CD4-positive, alpha-beta T cell treated with Interleukin-6 for 4 hours (primary cell): ENCODE results near the gene OCLN.
"Not testable (repeated sequence)": the region's sequence is repeated elsewhere in the genome, so short reads cannot be mapped to it uniquely, and the experiment has no call there.

Source experiments
- DNase-seq: peaks from one replicate; pipeline ENCODE4 v3.0.0-alpha.2; 2020; ENCODE audit warnings: mixed read lengths

OCLN gene, protein sequence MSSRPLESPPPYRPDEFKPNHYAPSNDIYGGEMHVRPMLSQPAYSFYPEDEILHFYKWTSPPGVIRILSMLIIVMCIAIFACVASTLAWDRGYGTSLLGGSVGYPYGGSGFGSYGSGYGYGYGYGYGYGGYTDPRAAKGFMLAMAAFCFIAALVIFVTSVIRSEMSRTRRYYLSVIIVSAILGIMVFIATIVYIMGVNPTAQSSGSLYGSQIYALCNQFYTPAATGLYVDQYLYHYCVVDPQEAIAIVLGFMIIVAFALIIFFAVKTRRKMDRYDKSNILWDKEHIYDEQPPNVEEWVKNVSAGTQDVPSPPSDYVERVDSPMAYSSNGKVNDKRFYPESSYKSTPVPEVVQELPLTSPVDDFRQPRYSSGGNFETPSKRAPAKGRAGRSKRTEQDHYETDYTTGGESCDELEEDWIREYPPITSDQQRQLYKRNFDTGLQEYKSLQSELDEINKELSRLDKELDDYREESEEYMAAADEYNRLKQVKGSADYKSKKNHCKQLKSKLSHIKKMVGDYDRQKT

DNA sequence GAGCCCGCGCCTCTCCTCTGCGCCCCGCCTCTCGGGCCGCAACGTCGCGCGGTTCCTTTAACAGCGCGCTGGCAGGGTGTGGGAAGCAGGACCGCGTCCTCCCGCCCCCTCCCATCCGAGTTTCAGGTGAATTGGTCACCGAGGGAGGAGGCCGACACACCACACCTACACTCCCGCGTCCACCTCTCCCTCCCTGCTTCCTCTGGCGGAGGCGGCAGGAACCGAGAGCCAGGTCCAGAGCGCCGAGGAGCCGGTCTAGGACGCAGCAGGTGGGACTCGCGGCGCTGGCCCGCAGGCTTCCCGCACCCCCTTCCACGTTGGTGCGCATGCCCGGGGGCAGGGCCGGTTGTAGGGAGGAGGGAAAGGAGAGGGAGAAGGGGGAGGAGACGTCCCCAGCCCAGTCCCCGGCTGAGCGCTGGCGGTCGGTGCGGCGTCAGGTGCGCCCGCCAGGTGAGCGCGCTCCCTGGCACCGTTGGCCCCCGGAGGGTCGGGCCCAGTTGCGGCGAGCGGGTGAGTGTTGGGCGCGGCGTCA is at the start of gene OCLN:
Gene OCLN (plus strand): TSS at position 400 of the 532 bp plus-strand sequence. CDS start 11,455 bp downstream, outside the sequence.
- DNase-seq, result peak; percentile 2

- no peak for DNase-seq
Observed at GRCh38 chr5:69444127-69444754, 48.3 kb upstream of the OCLN start.

- DNase-seq, result no peak
Observed at GRCh38 chr5:69449511-69449910, 43.1 kb upstream of the OCLN start.

DNA sequence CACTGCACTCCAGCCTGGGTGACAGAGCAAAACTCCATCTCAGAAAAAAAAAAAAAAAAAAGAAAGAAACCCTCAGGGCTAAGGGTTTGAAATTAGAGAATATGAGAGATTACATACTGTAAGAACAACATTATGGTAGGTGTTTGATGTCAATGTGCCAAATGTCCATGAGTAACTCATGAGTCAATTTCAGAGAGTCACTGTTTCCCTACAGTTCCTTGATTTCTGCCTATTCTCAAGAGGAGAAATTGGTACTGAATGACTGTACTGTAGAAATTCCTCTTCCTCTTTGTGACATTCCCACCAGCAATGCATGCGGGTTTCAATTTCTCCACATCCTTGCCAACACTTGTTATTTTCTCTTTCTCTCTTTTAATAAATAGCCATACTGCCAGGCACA is 42.5 kb upstream of the OCLN start:
- DNase-seq, result no peak

DNA sequence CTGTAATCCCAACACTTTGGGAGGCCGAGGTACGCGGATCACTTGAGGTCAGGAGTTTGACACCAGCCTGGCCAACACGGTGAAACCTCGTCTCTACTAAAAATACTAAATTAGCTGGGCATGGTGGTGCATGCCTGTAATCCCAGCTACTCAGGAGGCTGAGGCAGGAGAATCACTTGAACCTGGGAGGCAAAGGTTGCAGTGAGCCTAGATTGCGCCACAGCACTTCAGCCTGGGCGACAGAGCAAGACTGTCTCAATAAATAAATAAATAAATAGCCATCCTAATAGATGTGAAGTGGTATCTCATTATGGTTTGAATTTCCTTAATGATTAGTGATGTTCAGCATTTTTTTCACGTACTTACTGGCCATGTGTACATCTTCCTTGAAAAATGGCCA is 42.1 kb upstream of the OCLN start:
- DNase-seq, result not testable (repeated sequence)

DNA sequence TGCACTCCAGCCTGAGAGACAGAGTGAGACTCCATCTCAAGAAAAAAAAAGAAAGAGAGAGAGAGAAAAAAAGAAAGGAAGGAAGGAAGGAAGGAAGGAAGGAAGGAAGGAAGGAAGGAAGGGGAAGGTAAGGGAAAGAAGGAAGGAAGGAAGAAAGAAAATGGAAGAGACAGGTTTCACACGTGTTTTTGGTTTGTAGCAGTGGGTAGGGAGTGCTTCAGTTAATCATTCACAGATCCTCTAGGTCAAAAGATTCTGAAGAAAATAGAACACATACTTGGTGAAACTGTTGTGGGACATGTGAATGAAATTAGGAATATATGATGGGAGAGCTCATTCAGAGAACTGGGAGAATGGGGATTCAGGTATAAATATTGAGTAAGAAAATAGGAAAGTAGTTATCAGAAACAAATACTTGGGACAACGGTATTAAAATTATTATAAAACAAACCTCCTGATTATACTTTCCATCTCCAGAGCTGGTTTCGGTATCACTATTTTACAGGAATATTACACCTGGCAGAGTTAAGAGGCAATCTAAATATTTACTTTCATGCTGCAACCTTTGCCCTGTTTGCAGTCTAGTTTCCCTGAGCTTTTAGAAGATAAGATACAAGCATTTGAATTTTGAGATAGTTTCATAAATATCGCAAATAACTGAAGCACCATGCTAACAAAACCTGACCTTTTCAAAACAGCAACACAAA is 40.5 kb upstream of the OCLN start:
- no peak for DNase-seq

- DNase-seq, result not testable (repeated sequence)
Observed at GRCh38 chr5:69453487-69453886, 39.1 kb upstream of the OCLN start.

- DNase-seq, result no peak
Observed at GRCh38 chr5:69454460-69455249, 37.9 kb upstream of the OCLN start.

- DNase-seq, result not testable (repeated sequence)
Observed at GRCh38 chr5:69455428-69455988, 37.1 kb upstream of the OCLN start.

DNA sequence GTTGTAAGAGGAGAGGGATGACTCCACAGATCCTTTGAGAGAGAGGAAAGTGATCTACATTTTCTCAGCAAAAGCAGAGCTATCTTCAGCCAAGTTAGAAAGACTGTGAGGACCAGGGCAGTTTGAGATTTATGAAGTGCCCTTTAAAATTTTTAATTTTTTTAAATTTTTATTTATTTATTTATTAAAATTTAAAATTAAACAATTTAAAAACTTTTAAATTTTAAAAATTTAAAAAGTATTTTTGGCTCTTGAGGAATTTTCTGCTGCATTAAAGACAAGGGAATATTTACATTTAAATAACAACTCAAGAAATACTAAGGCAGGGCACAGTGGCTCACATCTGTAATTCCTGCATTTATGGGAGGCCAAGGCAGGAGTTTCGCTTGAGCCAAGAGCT is 30.4 kb upstream of the OCLN start:
- DNase-seq, result no peak

GRCh38 chr5:69466375-69466774 is 26.2 kb upstream of the OCLN start:
- DNase-seq, result not testable (repeated sequence)

DNA sequence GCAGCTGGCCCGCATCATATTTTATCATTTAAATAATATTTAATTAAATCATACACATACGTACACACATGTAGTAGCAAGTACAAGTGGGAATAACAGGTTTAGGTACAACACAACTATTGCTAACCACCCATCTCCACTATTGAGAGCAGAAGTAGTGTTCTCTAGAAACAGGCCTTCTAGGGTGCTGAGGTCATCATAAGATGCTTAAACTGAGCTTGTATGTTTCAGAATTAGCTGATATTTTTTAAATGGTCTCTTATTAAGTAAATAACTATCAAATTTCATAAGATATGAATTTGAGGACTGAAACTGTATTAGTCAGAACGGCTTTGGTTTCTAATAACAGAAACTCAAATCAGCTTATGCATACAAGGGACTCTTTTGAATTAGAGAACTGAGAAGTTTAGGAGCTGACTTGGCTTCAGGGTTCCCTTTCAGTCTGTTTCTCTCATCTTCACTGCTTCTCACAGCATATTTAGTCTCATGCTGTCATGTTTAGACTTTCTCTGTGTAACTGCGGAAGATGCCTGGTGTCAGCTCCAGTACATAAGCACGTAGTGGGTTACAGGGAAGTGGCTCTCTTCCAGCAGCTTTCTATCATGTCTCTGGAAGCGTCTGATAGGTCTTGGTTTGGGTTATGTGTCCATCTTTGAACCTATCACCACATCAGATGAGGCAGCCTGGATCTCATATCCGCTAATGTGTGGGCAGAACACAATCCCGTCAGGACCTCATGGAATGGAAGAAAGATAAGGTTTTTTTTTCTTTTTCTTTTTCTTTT is 25.0 kb upstream of the OCLN start:
- DNase-seq, result no peak

DNA sequence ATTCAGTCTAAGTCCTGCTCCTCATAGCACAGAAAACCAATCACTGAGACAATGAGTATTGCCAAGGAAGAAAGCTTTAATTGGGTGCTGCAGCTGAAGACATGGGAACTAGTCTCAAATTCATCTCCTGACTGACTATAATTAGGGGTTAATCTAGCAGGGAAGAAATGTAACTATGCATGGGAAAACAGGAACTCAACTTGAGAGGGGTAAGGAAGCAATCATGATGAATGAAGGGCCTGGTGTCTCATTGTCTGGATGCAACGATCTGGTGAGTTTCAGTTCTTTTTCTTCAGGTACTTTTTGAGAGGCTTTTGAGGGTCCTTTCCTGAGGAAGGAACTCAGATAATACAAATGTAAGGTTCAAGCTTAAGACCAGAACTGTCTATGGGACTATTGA is 24.0 kb upstream of the OCLN start:
- DNase-seq, result no peak

DNA sequence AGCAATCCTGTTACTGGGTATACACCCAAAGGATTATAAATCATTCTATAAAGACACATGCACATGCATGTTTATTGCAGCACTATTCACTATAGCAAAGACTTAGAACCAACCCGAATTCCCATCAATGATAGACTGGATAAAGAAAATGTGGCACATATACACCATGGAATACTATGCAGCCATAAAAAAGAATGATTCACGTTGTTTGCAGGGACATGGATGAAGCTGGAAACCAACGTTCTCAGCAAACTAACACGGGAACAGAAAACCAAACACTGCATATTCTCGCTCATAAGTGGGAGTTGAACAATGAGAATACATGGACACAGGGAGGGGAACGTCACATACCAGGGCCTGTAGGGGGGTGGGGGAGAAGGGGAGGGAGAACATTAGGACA is 21.1 kb upstream of the OCLN start:
- DNase-seq, result not testable (repeated sequence)

DNA sequence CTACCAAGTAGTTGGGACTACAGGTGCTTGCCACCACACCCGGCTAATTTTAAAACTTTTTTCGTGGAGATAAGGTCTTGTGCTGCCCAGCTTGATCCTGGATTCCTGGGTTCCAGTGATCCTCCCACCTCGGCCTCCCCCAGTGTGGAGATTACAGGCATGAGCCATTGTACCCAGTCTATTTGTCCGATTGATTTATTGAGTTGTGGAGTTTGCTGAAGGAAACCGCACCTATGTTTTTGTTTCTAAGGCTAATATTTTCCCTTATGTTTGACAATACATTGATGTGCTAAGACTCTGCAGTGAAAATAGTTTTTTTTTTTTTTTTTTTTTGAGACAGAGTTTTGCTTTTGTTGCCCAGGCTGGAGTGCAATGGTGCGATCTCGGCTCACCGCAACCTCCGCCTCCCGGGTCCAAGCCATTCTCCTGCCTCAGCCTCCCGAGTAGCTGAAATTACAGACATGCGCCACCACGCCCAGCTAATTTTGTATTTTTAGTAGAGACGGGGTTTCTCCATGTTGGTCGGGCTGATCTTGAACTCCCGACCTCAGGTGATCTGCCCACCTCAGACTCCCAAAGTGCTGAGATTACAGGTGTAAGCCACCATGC is 20.0 kb upstream of the OCLN start:
- DNase-seq, result not testable (repeated sequence)

DNA sequence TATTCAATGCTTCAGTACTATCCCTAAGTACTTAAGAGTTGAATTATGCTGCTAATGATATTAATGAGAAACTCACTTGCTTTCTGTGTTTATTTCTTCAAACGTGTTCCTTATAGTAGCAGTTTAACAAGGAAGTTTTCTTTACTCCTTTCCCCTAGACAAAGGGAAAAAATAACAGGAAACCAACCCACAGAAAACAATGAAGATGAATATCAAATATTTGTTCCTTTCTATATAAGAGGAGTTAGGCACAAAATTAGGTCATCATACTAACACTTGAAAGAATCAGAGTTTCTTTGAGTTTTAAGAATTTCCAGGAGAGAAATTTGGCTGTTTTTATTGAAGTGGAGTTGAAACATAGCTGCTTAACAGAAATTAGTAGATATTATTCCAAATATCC is 15.4 kb upstream of the OCLN start:
- DNase-seq, result no peak

GRCh38 chr5:69478296-69478695 is 14.3 kb upstream of the OCLN start:
- not testable (repeated sequence) for DNase-seq

DNA sequence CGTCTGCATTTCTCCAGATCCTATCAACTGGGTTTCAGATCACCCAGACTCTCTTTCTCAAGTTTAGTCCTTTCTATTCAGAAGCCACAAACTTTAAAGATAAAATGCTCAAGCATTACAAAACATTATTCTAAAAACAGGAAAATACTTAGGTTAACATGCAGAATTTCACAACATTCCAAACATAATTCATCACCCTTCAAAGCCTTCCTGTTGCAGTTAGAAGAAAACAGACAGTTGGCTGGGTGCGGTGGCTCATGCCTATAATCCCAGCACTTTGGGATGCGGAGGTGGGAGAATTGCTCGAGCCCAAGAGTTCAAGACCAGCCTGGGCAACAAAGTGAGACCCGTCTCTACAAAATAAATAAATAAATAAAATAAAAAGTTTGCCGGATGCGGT is 7.7 kb upstream of the OCLN start:
- no peak for DNase-seq

- DNase-seq, result no peak
Observed at GRCh38 chr5:69485471-69485870, 7.1 kb upstream of the OCLN start.

DNA sequence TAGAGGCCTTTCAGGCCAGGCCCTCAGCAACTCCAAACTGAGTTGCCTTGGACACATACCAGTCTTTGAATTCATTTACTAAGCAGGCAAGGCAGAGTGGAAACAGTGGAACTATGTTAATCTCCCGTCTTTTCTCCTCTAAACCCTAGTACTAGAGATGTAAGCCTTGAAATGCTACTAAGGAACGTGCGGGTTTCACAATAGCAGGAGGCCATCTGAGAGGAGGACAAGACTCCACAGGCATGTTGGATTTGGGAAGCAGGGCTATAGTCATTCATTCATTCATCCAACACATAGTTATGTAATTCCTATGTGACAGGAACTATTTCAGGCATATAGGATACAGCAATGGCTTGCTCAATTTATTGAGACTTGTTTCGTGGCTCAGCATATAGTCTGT is 3.3 kb upstream of the OCLN start:
- DNase-seq, result no peak

DNA sequence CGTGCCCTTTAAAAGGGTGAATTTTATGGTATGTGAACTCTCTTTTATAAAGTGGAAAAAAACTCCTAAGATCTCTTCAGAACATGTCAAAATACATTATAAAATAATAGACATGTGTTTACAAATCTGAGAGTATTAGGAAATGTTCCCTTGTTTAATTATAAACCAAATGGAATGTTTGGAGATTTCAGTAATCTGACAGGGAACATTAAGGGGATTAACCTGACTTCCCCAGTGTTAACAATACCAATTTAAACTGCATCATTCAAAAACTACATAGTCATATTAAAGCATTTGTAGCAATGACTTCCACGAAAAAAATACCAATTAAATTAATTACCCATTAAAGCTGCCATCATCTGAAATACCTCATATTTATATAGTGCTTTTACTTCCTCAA is 1.6 kb upstream of the OCLN start:
- no peak for DNase-seq
